Activated naive CD8-positive, alpha-beta T cell (primary cell): ENCODE measurements around the gene RYR2.

Experiments
- H3K27ac Mint-ChIP-seq: one replicate; pipeline ENCODE4 v1.8.0; 2021; ENCODE audit warnings: mixed read lengths
- H3K27me3 Mint-ChIP-seq: one replicate; pipeline ENCODE4 v1.8.0; 2021; ENCODE audit warnings: mixed read lengths
- H3K36me3 Mint-ChIP-seq: one replicate; pipeline ENCODE4 v1.8.0; 2021; ENCODE audit warnings: mixed read lengths
- H3K4me1 Mint-ChIP-seq: one replicate; pipeline ENCODE4 v1.8.0; 2021; ENCODE audit warnings: low read depth, mixed read lengths
- H3K4me3 Mint-ChIP-seq: one replicate; pipeline ENCODE4 v1.8.0; 2021; ENCODE audit warnings: mild to moderate bottlenecking, mixed read lengths
- H3K9me3 Mint-ChIP-seq: one replicate; pipeline ENCODE4 v1.8.0; 2021; ENCODE audit warnings: low read depth, mixed read lengths

The RYR2 gene

DNA sequence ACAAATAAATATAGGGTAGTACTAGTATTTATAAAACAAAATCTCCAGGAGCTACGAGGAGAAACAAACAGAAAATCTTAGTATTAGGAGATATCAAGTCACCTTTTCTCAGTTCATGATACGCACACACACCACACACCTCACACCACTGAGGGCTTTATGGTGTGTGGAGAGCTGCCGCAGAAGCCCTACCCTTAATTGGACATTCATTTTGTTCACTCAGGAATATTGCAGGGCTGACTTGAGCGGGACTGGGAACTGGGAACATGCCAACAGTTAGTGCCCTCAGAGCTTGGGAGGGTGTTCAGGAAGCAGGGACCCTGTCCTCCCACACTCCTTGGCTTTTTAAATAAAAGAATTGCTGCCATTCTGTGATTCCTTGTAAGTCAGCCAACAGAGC is 386.8 kb downstream of the RYR2 start:
- H3K27ac Mint-ChIP-seq = no peak overlapping the region
- H3K36me3 Mint-ChIP-seq = no peaks in the 10 kb centered on the region
- no peaks in the 10 kb centered on the region for H3K4me1 Mint-ChIP-seq
- no peaks in the 10 kb centered on the region for H3K9me3 Mint-ChIP-seq
- H3K27me3 Mint-ChIP-seq = peaks cover under 1% of the 10 kb centered on the region
- H3K4me3 Mint-ChIP-seq = no peak overlapping the region

DNA sequence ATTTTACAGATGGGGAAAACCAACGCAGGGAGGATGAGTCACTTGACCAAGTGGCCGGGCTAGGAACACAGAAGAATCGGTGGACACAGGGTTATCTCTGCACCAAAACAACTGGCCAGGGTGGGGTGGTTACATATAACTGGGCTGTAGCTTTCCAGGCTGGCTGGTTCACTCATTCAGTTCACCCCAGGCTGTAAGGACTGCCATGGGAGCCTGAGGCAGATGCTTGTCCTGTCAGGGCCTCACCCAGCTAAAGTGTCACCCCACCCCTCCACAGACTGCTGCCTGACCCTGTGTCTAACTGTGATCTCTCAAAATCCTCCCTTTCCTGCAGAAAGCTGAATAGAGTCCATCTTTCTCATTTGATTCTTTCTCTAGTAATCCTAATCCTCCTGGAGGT is 387.3 kb downstream of the RYR2 start:
- Mint-ChIP-seq H3K27me3 (no peaks in the 10 kb centered on the region), H3K36me3 (no peaks in the 10 kb centered on the region), H3K4me3 (no peak overlapping the region), H3K9me3 (no peaks in the 10 kb centered on the region), H3K27ac (no peak overlapping the region), H3K4me1 (no peaks in the 10 kb centered on the region)

DNA sequence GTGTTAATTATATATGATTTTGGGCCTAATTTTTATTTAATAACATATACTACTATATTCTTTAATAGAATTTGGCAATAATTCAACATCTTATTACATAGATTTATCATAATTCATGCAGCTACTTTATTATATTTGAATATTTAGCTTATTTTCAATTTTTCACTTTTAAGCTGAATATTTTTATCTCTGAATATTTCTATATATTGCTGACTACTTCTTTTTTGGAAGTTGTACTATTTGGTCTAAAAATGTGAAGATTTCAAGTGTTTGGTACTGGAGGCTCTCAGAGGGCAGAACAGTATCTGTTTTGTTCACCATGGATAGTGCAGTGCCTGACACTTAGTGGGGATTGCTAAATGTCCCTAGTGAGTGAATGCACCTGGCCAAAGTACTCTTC is 389.5 kb downstream of the RYR2 start:
- Mint-ChIP-seq H3K9me3 (no peaks in the 10 kb centered on the region), H3K4me3 (no peak overlapping the region), H3K36me3 (no peaks in the 10 kb centered on the region), H3K27ac (no peak overlapping the region), H3K4me1 (no peaks in the 10 kb centered on the region), H3K27me3 (no peaks in the 10 kb centered on the region)

DNA sequence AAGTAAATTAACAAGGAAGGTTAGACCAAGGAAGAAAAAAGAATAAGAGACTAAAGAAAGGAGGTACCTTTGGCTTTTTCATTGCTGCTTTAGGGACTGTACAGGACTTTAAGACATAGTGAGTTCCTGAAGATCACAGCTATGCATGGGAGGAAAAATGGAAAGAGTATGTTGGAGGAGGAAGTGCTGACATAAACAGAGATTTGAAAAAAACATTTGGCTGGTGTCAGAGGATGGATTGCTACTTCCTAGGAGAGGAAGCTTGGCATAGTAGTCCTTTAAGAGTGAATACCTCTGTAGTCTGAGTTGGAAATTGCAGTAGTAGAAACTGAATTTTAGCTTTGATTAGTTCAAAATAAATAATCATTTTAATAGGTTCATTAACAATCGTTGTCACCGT is 398.4 kb downstream of the RYR2 start:
- Mint-ChIP-seq H3K27me3 (no peaks in the 10 kb centered on the region), H3K27ac (no peak overlapping the region), H3K36me3 (no peaks in the 10 kb centered on the region), H3K4me3 (no peak overlapping the region), H3K9me3 (no peaks in the 10 kb centered on the region), H3K4me1 (no peaks in the 10 kb centered on the region)

DNA sequence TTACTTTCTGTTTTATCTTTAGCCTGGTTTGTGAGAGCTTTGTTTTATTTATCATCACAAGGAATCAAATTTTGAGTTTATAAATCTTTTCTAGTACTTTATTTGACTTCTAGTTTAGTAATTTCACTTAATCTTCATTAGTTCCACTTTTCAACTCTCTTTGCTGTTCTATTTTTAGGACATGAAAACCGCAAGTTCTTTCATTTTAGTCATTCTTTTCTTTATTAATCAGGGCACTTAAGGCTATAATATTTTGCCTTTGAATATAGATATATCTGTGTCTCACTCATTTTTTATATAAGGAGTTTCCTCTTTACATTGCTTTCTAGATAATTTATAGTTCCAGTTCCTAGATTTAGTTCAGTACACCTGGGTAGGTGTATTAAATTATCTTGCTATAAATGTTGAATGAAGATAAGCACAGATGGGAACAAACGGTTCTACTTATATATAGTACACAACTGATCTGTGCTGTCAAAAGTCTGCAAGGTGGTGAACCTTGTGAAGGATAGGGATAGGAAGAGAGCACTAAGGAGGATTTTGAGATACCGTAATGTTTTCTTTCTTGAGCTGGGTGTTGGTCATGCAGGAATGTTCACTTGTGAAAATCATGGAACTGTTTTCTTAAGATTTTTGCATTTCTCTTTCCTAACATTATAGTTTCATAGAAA is 402.3 kb downstream of the RYR2 start:
- Mint-ChIP-seq H3K27me3 (no peaks in the 10 kb centered on the region), H3K36me3 (no peaks in the 10 kb centered on the region), H3K4me3 (no peak overlapping the region), H3K27ac (no peak overlapping the region), H3K4me1 (no peaks in the 10 kb centered on the region), H3K9me3 (no peaks in the 10 kb centered on the region)

DNA sequence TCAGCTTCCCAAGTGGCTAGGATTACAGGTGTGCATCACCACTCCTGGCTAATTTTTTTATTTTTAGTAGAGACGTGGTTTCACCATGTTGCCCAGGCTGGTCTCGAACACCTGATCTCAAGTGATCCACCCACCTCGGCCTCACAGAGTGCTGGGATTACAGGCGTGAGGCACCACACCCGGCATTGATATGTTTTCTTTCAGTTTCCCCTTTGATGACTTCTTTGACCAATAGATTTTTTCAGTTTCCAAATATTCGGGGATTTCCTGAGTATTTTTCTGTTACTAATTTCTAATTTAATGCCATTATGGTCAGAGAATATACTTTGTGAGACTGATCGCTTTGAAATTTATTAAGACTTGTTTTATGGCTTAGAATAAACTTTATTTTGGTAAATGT is 406.1 kb downstream of the RYR2 start:
- no peak overlapping the region for H3K4me3 Mint-ChIP-seq
- H3K9me3 Mint-ChIP-seq = no peaks in the 10 kb centered on the region
- no peaks in the 10 kb centered on the region for H3K36me3 Mint-ChIP-seq
- peaks cover 4% of the 10 kb centered on the region for H3K27me3 Mint-ChIP-seq
- H3K27ac Mint-ChIP-seq = no peak overlapping the region
- no peaks in the 10 kb centered on the region for H3K4me1 Mint-ChIP-seq

DNA sequence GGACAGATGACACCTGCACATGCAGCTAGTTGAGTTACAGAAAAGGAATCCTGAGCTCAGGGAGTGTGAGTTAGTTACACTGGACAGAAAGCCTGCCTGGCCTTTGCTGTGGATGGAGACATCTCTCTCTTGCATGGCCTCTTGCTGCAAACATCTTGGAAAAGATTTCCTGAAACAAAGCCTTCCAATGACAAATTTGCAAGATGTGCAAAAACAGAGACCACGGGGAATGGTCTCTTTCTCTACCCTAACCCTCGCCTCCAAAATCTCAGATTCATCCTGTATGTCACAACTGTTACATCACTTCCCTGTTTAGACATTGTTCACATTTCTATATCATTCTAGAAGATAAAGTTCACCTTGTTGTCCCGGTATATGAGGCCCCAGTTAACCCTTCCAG is 415.6 kb downstream of the RYR2 start:
- H3K27ac Mint-ChIP-seq = no peak overlapping the region

DNA sequence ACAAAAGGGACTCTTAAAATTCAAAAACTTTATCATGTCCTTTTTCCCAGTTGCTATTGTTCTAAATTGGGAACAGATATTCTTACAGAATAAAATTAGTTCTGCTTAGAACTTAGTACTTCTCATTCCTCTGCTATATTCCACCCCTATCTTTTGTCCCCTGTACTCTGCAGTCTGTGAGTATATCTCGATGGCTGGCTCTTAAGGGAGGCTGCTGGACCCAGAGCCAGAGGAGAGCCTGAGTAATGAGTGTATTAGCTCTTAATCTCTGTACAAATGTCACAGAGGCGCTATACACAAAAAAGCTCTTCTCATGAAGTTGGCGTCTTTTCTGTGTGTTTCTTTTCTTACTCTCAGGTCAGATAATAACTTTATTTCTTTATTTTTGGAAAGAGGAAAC is 425.3 kb downstream of the RYR2 start:
- H3K27ac Mint-ChIP-seq = no peak overlapping the region
- no peak overlapping the region for H3K4me3 Mint-ChIP-seq
- no peaks in the 10 kb centered on the region for H3K36me3 Mint-ChIP-seq
- no peaks in the 10 kb centered on the region for H3K27me3 Mint-ChIP-seq
- no peaks in the 10 kb centered on the region for H3K9me3 Mint-ChIP-seq
- H3K4me1 Mint-ChIP-seq = no peaks in the 10 kb centered on the region

More for the DNA sequence above, 415.6 kb downstream of the RYR2 start:
- Mint-ChIP-seq H3K4me3 (no peak overlapping the region), H3K9me3 (peaks cover 4% of the 10 kb centered on the region), H3K36me3 (no peaks in the 10 kb centered on the region), H3K4me1 (no peaks in the 10 kb centered on the region), H3K27me3 (peaks cover 2% of the 10 kb centered on the region)

DNA sequence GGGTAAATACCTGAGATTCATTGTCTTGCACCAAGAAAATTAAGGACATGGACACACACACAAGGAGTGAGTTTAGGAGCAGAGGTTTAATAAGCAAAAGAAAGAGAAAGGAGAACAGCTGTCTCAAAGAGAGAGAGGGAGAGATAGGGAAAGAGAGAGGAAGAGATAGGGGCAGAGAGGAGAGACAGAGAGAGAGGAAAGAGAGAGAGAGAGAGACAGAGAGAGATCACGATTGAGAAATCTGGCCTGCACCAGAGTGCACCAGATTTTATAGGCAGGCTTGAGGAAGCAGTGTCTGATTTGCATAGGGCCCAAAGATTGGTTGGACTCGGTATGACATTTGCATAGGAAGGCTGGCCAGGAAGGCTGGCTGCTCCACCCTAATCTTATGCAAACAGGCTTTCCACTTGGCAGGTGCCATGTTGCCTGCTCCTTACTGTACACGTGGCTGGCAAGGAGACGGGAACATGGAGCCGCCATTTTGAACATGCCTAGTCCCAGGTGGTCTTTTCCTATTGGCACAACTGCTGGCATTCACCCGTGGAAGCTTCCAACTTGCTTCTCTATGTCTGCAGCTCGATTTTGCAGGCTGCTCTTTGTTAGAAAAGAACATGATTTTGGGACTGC is 428.8 kb downstream of the RYR2 start:
- no peaks in the 10 kb centered on the region for H3K36me3 Mint-ChIP-seq
- no peaks in the 10 kb centered on the region for H3K27me3 Mint-ChIP-seq
- H3K4me3 Mint-ChIP-seq = no peak overlapping the region
- no peaks in the 10 kb centered on the region for H3K4me1 Mint-ChIP-seq
- no peaks in the 10 kb centered on the region for H3K9me3 Mint-ChIP-seq
- no peak overlapping the region for H3K27ac Mint-ChIP-seq

DNA sequence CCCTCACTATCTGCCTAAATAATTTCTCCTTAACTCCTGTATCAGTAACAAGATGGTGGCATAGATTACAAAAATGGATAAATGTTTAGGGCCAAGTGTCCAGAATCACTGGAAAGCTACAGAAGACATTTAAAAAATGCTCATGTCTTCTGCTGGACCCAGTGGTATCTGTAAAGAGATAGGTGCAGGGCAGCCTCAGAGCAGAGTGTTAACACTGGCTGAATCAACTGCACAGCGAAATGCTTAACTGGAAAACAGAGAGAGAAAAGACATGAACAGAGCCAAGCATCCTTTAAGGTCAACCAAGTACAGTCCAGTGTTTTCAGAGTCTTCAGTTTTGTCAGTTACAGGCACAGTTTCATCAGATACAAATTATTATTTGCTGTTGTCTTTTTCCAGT is 429.4 kb downstream of the RYR2 start:
- H3K9me3 Mint-ChIP-seq = no peaks in the 10 kb centered on the region
- no peaks in the 10 kb centered on the region for H3K4me1 Mint-ChIP-seq
- H3K4me3 Mint-ChIP-seq = no peak overlapping the region
- H3K36me3 Mint-ChIP-seq = no peaks in the 10 kb centered on the region
- no peaks in the 10 kb centered on the region for H3K27me3 Mint-ChIP-seq
- H3K27ac Mint-ChIP-seq = no peak overlapping the region

DNA sequence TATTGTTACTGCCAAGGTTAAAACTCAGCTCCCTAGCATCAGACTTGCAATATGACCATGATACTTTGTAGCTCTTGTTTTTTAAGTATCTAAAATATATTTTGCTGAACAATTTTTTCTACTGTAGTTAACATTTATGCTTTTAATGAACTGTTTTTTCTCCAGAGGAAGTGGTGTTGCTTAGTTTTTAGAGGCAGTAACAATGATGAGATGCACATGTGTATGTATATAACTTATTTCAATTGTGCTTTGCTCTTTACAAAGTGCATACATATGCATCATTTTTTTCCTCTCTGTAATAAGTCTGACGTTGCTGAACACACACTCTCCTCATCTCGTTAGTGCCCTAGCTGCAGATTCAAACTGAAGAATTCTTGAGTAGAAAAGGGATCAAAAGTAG is 430.0 kb downstream of the RYR2 start:
- H3K36me3 Mint-ChIP-seq = no peaks in the 10 kb centered on the region
- no peaks in the 10 kb centered on the region for H3K27me3 Mint-ChIP-seq
- H3K4me3 Mint-ChIP-seq = no peak overlapping the region
- H3K4me1 Mint-ChIP-seq = no peaks in the 10 kb centered on the region
- H3K9me3 Mint-ChIP-seq = no peaks in the 10 kb centered on the region
- no peak overlapping the region for H3K27ac Mint-ChIP-seq

DNA sequence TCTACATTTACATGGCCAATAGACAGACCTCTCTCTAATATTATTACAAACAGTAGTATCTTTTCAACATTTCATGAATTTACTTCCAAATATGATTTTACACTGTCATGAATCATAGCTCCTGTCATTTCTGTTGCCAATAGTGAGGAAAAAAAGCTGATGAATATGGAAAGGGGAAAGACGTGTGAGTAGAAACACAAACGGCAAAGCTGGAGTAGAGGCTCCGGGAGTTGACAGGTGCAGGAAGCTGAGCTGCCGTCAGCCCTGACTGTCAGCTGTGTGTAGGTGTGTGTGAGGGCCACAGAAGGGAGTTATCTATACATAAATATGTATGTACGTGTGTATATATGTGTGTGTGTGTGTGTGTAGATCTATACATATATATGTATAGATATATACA is 431.9 kb downstream of the RYR2 start:
- Mint-ChIP-seq H3K36me3 (no peaks in the 10 kb centered on the region), H3K4me3 (no peak overlapping the region), H3K9me3 (no peaks in the 10 kb centered on the region), H3K27me3 (no peaks in the 10 kb centered on the region), H3K27ac (no peak overlapping the region), H3K4me1 (no peaks in the 10 kb centered on the region)

DNA sequence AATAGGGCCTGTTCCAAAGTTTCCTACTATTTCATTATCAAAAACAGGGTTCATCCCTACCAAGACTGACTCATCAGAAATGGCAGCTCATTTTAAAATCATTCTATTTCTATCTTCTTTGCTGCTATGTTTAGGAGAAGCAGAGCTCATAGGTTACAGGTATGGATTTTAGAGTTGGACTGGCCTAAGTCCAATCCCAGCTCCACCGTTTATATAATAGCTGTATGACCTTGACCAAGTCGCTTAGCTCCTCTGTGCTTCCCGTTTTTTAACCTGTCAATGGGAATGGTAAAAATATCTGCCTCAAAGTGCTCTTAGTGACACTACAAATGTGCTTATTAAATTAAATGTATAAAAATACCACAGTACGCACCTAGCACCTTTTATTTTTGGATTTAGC is 436.1 kb downstream of the RYR2 start:
- H3K4me3 Mint-ChIP-seq = no peak overlapping the region
- peaks cover 4% of the 10 kb centered on the region for H3K9me3 Mint-ChIP-seq
- H3K4me1 Mint-ChIP-seq = no peaks in the 10 kb centered on the region
- no peak overlapping the region for H3K27ac Mint-ChIP-seq
- H3K36me3 Mint-ChIP-seq = no peaks in the 10 kb centered on the region
- peaks cover 4% of the 10 kb centered on the region for H3K27me3 Mint-ChIP-seq

DNA sequence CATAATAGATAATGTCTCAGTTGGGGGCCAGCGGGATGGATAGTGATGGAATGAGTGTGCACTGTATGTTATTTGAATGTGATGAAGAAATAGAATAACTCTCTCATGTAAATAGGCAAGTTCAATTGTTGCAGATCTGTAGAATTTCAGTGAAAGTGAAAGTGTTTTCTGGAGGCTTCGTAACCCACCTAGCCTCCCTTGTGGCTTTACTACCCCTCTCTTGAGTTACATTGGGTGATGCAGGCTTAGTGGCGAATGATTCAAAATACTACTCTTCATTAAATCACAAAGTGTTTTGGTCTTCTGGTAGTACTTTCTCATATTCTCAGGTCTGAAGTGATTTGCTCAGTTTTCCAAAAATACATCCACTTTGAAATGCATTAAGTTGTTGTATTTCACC is 436.9 kb downstream of the RYR2 start:
- H3K27me3 Mint-ChIP-seq = peaks cover 4% of the 10 kb centered on the region
- no peak overlapping the region for H3K4me3 Mint-ChIP-seq
- H3K4me1 Mint-ChIP-seq = no peaks in the 10 kb centered on the region
- peaks cover 4% of the 10 kb centered on the region for H3K9me3 Mint-ChIP-seq
- H3K36me3 Mint-ChIP-seq = no peaks in the 10 kb centered on the region
- no peak overlapping the region for H3K27ac Mint-ChIP-seq

DNA sequence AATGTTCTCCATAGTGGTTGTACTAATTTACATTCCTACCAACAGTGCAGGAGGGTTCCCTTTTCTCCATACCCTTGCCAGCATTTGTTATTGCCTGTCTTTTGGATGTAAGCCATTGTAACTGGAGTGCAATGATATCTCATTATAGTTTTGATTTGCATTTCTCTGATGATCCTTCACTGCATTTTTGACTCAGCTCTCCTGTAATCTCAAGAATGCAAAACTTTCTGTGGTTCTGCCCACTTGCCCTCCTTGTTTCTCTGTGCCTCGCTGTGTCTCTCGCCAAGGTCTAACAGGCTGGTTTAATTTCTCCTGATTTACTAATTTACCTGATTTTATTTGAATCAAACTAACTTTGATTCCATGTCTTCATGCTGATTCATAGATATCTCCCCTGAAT is 440.8 kb downstream of the RYR2 start:
- Mint-ChIP-seq H3K9me3 (peaks cover 4% of the 10 kb centered on the region), H3K27ac (no peak overlapping the region), H3K27me3 (peaks cover 4% of the 10 kb centered on the region), H3K4me3 (no peak overlapping the region), H3K36me3 (no peaks in the 10 kb centered on the region), H3K4me1 (no peaks in the 10 kb centered on the region)

DNA sequence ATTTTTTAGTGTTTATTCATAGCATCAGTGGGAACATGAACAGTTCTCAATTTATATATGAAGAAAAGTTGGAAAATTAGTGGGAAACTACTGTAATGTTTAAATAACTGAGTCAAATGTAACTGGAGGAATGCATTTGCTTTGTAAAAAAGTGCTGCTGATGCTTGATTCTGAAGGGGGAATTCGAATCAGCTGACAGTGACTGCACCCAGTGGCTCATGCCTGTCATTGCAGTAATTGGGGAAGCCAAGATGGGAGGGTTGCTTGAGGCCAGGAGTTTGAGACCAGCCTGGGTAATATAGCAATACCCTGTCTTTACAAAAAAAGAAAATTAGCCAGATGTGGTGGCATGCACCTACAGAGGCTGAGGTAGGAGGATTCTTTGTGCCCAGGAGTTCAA is 450.4 kb downstream of the RYR2 start:
- H3K4me1 Mint-ChIP-seq = no peaks in the 10 kb centered on the region
- no peak overlapping the region for H3K4me3 Mint-ChIP-seq
- H3K27me3 Mint-ChIP-seq = peaks cover 2% of the 10 kb centered on the region
- H3K27ac Mint-ChIP-seq = no peak overlapping the region
- H3K36me3 Mint-ChIP-seq = no peaks in the 10 kb centered on the region
- peaks cover 3% of the 10 kb centered on the region for H3K9me3 Mint-ChIP-seq
